K562 (cell line): ENCODE data around the gene IPO13. TPM values are rescaled to one million over a fixed set of nuclear protein-coding genes. Genes with fewer than 3 reads are reported as not detected.
A peak's percentile ranks its signal among the peaks of the same experiment; 100 is the strongest.

ENCODE experiments used
- ARHGAP35 ChIP-seq: fragments of 450-650 bp; IDR thresholded peaks from 2 replicates; pipeline ENCODE4 v1.6.1; 2018; ENCODE audit not compliant: partially characterized antibody
- CBFA2T2 ChIP-seq: fragments of 450-650 bp; conservative IDR thresholded peaks from 2 replicates; pipeline ENCODE4 v1.6.1; 2017; ENCODE audit warnings: mild to moderate bottlenecking
- CBX8 ChIP-seq: fragments of 200-600 bp; sonication (generic); IDR thresholded peaks from 2 replicates; pipeline ENCODE4 v1.6.1; 2012; ENCODE audit warnings: borderline replicate concordance, mixed run types, low read depth, mild to moderate bottlenecking, moderate library complexity, mixed read lengths, low read length, control low read depth, inconsistent platforms; ENCODE audit not compliant: poor library complexity, severe bottlenecking; ENCODE audit errors: extremely low read depth
- DIDO1 ChIP-seq: fragments of 450-650 bp; IDR thresholded peaks from 2 replicates; pipeline ENCODE4 v1.6.1; 2016; ENCODE audit warnings: low read depth, missing biosample characterization, missing genetic modification characterization
- FOSL1 ChIP-seq: fragments of 200-800 bp; sonication (Bioruptor generic); conservative IDR thresholded peaks from 2 replicates; pipeline ENCODE4 v1.6.1; 2016; ENCODE audit warnings: missing genetic modification characterization, missing compliant biosample characterization
- HDAC6 ChIP-seq: IDR thresholded peaks from 2 replicates; pipeline ENCODE4 v1.6.1; 2012; ENCODE audit warnings: low read depth, mild to moderate bottlenecking, control low read depth, inconsistent platforms, low read length, moderate library complexity
- HOXB6 ChIP-seq: fragments of 250-450 bp; sonication (Bioruptor Pico); IDR thresholded peaks from 2 replicates; pipeline ENCODE4 v1.5.1; 2022; ENCODE audit warnings: mild to moderate bottlenecking, borderline replicate concordance
- KDM1A ChIP-seq, 2 experiments: fragments of 450-650 bp; IDR thresholded peaks; 2 replicates each; pipeline ENCODE4 v1.6.1; 2016; ENCODE audit warnings: mild to moderate bottlenecking in 2 of 2
- MIER1 ChIP-seq: fragments of 450-650 bp; IDR thresholded peaks from 2 replicates; pipeline ENCODE4 v1.6.1; 2016; ENCODE audit warnings: antibody characterized with exemption, mild to moderate bottlenecking, low read depth
- NFYB ChIP-seq: IDR thresholded peaks from 2 replicates; pipeline ENCODE4 v1.6.1; 2011; ENCODE audit warnings: mild to moderate bottlenecking, moderate library complexity; ENCODE audit not compliant: insufficient read length; ENCODE audit errors: extremely low read depth
- PHF8 ChIP-seq: fragments of 200-600 bp; sonication (generic); IDR thresholded peaks from 2 replicates; pipeline ENCODE4 v1.6.1; 2012; ENCODE audit warnings: mixed run types, mild to moderate bottlenecking, inconsistent platforms, low read length, moderate library complexity, borderline replicate concordance
- POLR2H ChIP-seq: IDR thresholded peaks from 2 replicates; pipeline ENCODE4 v1.6.1; 2016; ENCODE audit warnings: missing genetic modification characterization, low read depth, mild to moderate bottlenecking, control low read depth, missing compliant biosample characterization, moderate library complexity
- PTRF ChIP-seq: fragments of 450-650 bp; IDR thresholded peaks from 2 replicates; pipeline ENCODE4 v1.6.1; 2016; ENCODE audit warnings: mild to moderate bottlenecking, missing genetic modification characterization, missing compliant biosample characterization
- SUPT5H ChIP-seq: fragments of 450-650 bp; IDR thresholded peaks from 2 replicates; pipeline ENCODE4 v1.6.1; 2016
- TARDBP ChIP-seq: fragments of 450-650 bp; IDR thresholded peaks from 2 replicates; pipeline ENCODE4 v1.6.1; 2016
- ZNF174 ChIP-seq: fragments of 250-450 bp; sonication (Bioruptor Pico); IDR thresholded peaks from 2 replicates; pipeline ENCODE4 v1.4.0; 2020; ENCODE audit warnings: mild to moderate bottlenecking
- ZNF324 ChIP-seq: fragments of 250-450 bp; sonication (Bioruptor Pico); IDR thresholded peaks from 2 replicates; pipeline ENCODE4 v1.4.0; 2020; ENCODE audit warnings: mild to moderate bottlenecking
- polyA plus RNA-seq, 8 experiments: library from polyadenylated mRNA; depleted of rRNA in 4 of 8; stranded (reverse) in 5 of 8; unstranded in 3 of 8; fragments of >200 nt; fragmentation: Nextera tagmentation in 2 of 8; fragmentation: Illumina TruSeq in 1 of 8; extraction: Ambion mirVana in 2 of 8; extraction: Trizol in 1 of 8; gene quantifications; 2 replicates each; pipeline versions ENCODE4 v1.2.1 to v1.2.3, GENCODE V29; 2011 to 2014; ENCODE audit warnings: inconsistent platforms in 1 of 8, missing spikeins in 1 of 8
- total RNA-seq, 7 experiments: library from RNA; depleted of rRNA in 6 of 7; stranded (reverse); fragments of >200 nt in 6 of 7; fragmentation: Illumina TruSeq in 2 of 7; extraction: Trizol in 2 of 7; gene quantifications; 2 replicates each; pipeline versions ENCODE4 v1.2.1 to v1.2.3, GENCODE V29; 2011 to 2021; ENCODE audit warnings: low replicate concordance in 1 of 7
- TF ChIP-seq, protein P1 (sequence below): fragments of 250-450 bp; sonication (Bioruptor Pico); IDR thresholded peaks from 2 replicates; pipeline ENCODE4 v1.4.0; 2020
- TF ChIP-seq, protein P2 (sequence below): sonication (generic); formaldehyde crosslinking; IDR thresholded peaks from 2 replicates; pipeline ENCODE4 v1.8.0; 2023; ENCODE audit warnings: mild to moderate bottlenecking, missing genetic modification reagents
- TF ChIP-seq, protein P3 (sequence below): fragments of 250-450 bp; sonication (Bioruptor Pico); IDR thresholded peaks from 2 replicates; pipeline ENCODE4 v1.4.0; 2020; ENCODE audit warnings: borderline replicate concordance

The IPO13 gene
- total and polyA plus RNA-seq, 9 of the 15 experiments (the other 6 are each of a cell fraction or from before 2014, with no cell fraction given), result 7.0 to 30.8 (median 16.2) TPM

- TF ChIP-seq, protein P1, sequence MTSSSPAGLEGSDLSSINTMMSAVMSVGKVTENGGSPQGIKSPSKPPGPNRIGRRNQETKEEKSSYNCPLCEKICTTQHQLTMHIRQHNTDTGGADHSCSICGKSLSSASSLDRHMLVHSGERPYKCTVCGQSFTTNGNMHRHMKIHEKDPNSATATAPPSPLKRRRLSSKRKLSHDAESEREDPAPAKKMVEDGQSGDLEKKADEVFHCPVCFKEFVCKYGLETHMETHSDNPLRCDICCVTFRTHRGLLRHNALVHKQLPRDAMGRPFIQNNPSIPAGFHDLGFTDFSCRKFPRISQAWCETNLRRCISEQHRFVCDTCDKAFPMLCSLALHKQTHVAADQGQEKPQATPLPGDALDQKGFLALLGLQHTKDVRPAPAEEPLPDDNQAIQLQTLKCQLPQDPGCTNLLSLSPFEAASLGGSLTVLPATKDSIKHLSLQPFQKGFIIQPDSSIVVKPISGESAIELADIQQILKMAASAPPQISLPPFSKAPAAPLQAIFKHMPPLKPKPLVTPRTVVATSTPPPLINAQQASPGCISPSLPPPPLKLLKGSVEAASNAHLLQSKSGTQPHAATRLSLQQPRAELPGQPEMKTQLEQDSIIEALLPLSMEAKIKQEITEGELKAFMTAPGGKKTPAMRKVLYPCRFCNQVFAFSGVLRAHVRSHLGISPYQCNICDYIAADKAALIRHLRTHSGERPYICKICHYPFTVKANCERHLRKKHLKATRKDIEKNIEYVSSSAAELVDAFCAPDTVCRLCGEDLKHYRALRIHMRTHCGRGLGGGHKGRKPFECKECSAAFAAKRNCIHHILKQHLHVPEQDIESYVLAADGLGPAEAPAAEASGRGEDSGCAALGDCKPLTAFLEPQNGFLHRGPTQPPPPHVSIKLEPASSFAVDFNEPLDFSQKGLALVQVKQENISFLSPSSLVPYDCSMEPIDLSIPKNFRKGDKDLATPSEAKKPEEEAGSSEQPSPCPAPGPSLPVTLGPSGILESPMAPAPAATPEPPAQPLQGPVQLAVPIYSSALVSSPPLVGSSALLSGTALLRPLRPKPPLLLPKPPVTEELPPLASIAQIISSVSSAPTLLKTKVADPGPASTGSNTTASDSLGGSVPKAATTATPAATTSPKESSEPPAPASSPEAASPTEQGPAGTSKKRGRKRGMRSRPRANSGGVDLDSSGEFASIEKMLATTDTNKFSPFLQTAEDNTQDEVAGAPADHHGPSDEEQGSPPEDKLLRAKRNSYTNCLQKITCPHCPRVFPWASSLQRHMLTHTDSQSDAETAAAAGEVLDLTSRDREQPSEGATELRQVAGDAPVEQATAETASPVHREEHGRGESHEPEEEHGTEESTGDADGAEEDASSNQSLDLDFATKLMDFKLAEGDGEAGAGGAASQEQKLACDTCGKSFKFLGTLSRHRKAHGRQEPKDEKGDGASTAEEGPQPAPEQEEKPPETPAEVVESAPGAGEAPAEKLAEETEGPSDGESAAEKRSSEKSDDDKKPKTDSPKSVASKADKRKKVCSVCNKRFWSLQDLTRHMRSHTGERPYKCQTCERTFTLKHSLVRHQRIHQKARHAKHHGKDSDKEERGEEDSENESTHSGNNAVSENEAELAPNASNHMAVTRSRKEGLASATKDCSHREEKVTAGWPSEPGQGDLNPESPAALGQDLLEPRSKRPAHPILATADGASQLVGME (CRISPR knock-in tag), result no peak; the same call in 1 of the 2 replicates
- TF ChIP-seq SUPT5H (peak; percentile 91), TARDBP (peak; percentile 95), HOXB6 (CRISPR knock-in tag) (no peak), HDAC6 (no peak), ZNF324 (CRISPR knock-in tag) (no peak), FOSL1 (peak; percentile 54), ZNF174 (no peak), ARHGAP35 (no peak), KDM1A (IDR thresholded peaks at IDR 0.05) (no peak), POLR2H (tag) (no peak), NFYB (no peak), PHF8 (peak; percentile 85; the same call in 1 of the 2 replicates), MIER1 (peak; percentile 95), PTRF (no peak), CBFA2T2 (peak; percentile 57; the same call in 1 of the 2 replicates), CBX8 (no peak), DIDO1 (tag) (0 out of 2 replicates have a peak, but pooled peaks have one; percentile 7)
- TF ChIP-seq, protein P2, sequence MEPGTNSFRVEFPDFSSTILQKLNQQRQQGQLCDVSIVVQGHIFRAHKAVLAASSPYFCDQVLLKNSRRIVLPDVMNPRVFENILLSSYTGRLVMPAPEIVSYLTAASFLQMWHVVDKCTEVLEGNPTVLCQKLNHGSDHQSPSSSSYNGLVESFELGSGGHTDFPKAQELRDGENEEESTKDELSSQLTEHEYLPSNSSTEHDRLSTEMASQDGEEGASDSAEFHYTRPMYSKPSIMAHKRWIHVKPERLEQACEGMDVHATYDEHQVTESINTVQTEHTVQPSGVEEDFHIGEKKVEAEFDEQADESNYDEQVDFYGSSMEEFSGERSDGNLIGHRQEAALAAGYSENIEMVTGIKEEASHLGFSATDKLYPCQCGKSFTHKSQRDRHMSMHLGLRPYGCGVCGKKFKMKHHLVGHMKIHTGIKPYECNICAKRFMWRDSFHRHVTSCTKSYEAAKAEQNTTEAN (CRISPR knock-in tag), result no peak
- TF ChIP-seq, protein P3, sequence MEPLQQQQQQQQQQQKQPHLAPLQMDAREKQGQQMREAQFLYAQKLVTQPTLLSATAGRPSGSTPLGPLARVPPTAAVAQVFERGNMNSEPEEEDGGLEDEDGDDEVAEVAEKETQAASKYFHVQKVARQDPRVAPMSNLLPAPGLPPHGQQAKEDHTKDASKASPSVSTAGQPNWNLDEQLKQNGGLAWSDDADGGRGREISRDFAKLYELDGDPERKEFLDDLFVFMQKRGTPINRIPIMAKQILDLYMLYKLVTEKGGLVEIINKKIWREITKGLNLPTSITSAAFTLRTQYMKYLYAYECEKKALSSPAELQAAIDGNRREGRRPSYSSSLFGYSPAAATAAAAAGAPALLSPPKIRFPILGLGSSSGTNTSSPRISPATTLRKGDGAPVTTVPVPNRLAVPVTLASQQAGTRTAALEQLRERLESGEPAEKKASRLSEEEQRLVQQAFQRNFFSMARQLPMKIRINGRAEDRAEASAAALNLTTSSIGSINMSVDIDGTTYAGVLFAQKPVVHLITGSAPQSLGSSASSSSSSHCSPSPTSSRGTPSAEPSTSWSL (CRISPR knock-in tag), result no peak
Observed at GRCh38 chr1:43946236-43947060, at the start of gene IPO13 (continued).
